ENCODE measurements around the gene GCK. TPM values are rescaled to one million over a fixed set of nuclear protein-coding genes. Genes with fewer than 3 reads are reported as not detected.

The GCK gene
- total RNA-seq, 2 donors from 2014 or later = 1.3 to 2.1 TPM

DNA sequence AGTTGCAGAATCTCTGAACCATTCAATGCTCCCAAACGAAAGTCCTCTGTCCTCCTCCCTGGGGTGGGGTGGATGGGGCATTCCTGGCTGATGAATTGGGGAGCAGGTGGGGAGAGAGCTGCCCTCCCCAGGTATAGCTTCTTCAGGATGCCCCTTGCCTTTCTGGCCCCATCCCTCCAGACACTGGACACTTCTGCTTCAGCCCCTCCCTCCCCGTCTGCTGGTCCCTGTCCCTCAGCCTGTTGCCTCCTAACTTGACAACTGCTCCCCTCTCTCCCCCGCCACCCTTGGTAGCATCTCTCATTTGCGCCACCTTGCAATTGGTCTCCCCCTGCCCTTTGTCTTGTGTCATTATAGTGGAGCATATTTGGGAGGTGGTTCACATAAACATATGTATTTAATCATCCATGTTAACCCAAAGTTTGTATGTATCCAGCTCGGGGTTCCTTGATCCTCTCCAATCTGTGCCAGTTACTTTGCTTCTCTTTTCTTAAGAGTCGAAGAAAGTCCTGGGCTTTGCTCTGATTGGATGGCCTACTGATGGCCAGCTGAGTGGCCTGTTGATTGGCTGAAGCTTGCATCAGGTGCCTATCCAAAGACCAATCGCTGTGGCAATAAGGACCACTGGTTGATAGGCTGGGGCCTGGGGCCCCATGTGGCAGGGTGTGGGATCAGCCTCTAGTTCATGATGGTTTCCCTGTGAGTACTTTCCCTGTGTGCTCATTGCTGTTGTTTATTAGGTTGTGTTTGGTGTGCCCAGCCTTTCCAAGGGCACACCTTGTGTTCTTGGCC, 4.0 kb upstream of the GCK start:
- no peaks in the 10 kb centered on the region for H3K4me1 ChIP-seq
- H3K9me3 ChIP-seq = no peaks in the 10 kb centered on the region
- intact Hi-C loops (cut with DNase I) = no loop called here
- no peak for TF ChIP-seq POLR2A (IDR thresholded peaks at IDR 0.05)
- TF ChIP-seq, protein P1, sequence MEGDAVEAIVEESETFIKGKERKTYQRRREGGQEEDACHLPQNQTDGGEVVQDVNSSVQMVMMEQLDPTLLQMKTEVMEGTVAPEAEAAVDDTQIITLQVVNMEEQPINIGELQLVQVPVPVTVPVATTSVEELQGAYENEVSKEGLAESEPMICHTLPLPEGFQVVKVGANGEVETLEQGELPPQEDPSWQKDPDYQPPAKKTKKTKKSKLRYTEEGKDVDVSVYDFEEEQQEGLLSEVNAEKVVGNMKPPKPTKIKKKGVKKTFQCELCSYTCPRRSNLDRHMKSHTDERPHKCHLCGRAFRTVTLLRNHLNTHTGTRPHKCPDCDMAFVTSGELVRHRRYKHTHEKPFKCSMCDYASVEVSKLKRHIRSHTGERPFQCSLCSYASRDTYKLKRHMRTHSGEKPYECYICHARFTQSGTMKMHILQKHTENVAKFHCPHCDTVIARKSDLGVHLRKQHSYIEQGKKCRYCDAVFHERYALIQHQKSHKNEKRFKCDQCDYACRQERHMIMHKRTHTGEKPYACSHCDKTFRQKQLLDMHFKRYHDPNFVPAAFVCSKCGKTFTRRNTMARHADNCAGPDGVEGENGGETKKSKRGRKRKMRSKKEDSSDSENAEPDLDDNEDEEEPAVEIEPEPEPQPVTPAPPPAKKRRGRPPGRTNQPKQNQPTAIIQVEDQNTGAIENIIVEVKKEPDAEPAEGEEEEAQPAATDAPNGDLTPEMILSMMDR (IDR thresholded peaks at IDR 0.05) = no peak
- no peaks in the 10 kb centered on the region for H3K36me3 ChIP-seq (replicated peaks in 1 of 2; ENCODE audit: insufficient read depth in 1 of 2, low read depth in 2 of 2)
- 81 to 90% methylated on average over 6 to 7 of the region's 7 CpGs for WGBS, 2 donors
- H3K27ac ChIP-seq = no peak overlapping the region
- ATAC-seq = no peak
- DNase-seq = no peak
- H3K4me3 ChIP-seq = no peak overlapping the region
- H3K27me3 ChIP-seq = no peaks in the 10 kb centered on the region

DNA sequence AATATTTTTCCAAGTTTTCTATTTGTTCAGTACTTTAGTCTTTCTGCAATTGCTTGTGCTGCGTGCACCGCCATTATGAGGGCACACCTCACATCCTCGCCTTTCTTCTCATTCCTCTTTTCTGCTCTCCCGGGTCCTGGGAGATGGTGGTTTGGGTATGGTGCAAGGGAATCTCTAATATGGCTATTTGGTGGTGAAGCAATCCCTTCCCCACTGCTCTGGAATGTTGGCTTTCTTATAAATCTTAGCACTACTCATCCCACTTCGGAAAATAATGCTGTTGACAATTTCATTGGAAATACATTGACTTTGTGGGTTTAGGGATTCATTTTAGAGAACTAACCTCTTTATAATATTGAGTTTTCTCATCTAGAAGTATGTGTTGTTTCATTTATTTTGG, 1.9 kb upstream of the GCK start:
- Histone ChIP-seq H3K9me3 (no peaks in the 10 kb centered on the region), H3K4me1 (no peaks in the 10 kb centered on the region), H3K27me3 (no peaks in the 10 kb centered on the region), H3K27ac (no peak overlapping the region), H3K4me3 (no peak overlapping the region), H3K36me3 (replicated peaks in 1 of 2; ENCODE audit: insufficient read depth in 1 of 2, low read depth in 2 of 2) (no peaks in the 10 kb centered on the region)
- intact Hi-C loops (cut with DNase I) = no loop called here
- 76 to 79% methylated on average over 5 of the region's 5 CpGs for WGBS, 2 donors
- DNase-seq (no peak), ATAC-seq (no peak)
- TF ChIP-seq, protein P1 (IDR thresholded peaks at IDR 0.05) = no peak
- no peak for TF ChIP-seq POLR2A (IDR thresholded peaks at IDR 0.05)

DNA sequence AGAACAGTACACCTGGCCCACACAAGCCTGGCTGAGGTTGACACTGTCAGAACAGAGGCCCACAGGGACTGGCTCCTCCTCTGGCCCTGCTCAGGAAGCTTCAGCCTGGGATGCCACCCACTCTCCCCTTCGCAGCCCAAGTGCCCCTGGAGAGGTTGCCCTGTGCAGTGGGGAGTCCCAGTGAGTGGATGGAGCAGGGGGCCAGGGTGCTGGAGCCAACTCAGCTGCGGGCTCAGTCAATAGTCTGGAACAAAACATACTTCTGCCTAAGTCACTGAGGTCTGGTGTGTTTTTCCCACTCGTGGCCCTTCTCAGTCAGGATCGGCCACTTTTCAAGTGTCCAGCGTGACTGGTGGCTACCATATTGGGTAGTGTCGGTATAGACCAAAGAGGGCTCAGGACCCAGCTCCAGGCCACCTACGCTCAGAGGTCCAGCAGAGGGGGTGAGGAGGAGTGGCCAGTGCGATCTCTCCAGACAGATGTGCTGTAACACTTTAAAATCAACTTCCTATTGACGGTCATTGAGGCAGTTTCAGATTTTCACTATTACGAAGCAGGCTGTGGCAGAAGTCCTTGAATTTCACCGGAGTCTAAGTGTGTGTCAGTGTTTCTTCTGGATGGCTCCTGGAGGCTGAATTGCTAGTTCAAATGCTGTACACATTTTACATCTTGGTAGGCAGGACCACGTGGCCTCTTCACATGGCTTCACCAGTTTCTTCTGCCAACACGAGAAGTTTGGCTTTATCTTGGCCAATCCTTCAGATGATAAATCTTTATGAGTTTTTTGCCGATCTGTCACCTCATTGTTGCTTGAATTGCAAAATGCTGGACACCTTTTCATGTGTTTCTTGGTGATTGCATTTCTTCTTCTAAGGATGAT, 994 bp upstream of the GCK start:
- TF ChIP-seq, protein P1 (IDR thresholded peaks at IDR 0.05) = no peak
- TF ChIP-seq POLR2A (IDR thresholded peaks at IDR 0.05) = no peak
- Histone ChIP-seq H3K4me1 (no peaks in the 10 kb centered on the region), H3K36me3 (replicated peaks in 1 of 2; ENCODE audit: insufficient read depth in 1 of 2, low read depth in 2 of 2) (no peaks in the 10 kb centered on the region), H3K27ac (no peak overlapping the region), H3K4me3 (no peak overlapping the region), H3K9me3 (no peaks in the 10 kb centered on the region), H3K27me3 (no peaks in the 10 kb centered on the region)
- DNase-seq = no peak
- ATAC-seq = no peak
- WGBS, 2 donors = 71 to 80% methylated on average over 14 of the region's 14 CpGs
- intact Hi-C loops (cut with DNase I) = no loop called here

DNA sequence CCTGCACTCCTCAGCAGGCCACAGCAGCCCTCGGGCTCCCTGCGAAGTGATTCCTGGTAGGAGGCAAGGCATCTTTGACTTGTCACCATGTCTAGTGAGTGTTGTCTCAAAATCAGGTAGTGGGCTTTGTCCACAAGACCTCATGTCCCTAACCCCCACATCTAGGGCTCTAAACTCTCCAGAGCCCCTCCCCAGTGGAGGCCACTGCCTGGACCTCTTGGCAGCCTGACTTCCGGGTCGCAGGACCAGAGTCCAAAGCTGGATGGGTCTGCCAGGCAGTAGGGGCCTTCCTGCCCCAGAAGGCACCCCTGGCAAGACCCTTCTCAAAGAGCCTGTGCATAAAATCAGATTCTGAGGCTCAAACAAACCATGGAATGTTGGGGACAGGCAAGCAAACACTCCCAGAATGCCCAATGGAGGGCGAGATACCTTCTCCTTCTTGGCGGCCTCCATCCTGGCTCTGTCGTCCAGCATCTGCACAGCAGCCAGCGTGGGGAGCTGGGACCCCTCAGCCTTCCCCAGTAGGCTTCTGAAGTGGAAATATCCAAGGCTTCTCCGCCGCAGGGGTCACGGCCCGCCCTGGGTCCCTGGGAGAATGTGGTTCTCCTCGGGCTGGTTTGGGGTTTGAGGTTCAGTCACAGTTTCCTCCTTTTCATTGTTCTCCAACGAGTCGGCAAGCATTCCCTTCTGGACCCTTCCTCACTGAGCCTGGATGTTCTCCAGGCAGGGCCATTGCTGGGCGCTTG, 586 bp downstream of the GCK start:
- H3K4me1 ChIP-seq = no peaks in the 10 kb centered on the region
- H3K9me3 ChIP-seq = no peaks in the 10 kb centered on the region
- H3K36me3 ChIP-seq (replicated peaks in 1 of 2; ENCODE audit: insufficient read depth in 1 of 2, low read depth in 2 of 2) = no peaks in the 10 kb centered on the region
- no peak for TF ChIP-seq POLR2A (IDR thresholded peaks at IDR 0.05)
- TF ChIP-seq, protein P1 (IDR thresholded peaks at IDR 0.05) = no peak
- intact Hi-C loops (cut with DNase I) = no loop called here
- H3K4me3 ChIP-seq = no peak overlapping the region
- no peak for ATAC-seq
- H3K27me3 ChIP-seq = no peaks in the 10 kb centered on the region
- DNase-seq = no peak
- WGBS, 2 donors = 66 to 72% methylated on average over 11 to 16 of the region's 16 CpGs
- peak overlapping the region in 1 of 4 donors; percentile 14 for H3K27ac ChIP-seq
